Neural cell (in vitro differentiated cells): Measurements from ENCODE around the gene RPL29. TPM values are rescaled to one million over a fixed set of nuclear protein-coding genes. Genes with fewer than 3 reads are reported as not detected.

Experiments used
- H2AFZ ChIP-seq: fragments of 200-600, 300-800 bp; sonication (generic), shearing (Covaris generic); 2 replicates; pipeline ENCODE4 v1.6.0; 2014; ENCODE audit warnings: low read depth, mild to moderate bottlenecking, antibody characterized with exemption, low read length, moderate library complexity
- H3F3A ChIP-seq: fragments of 200-600 bp; shearing (Covaris generic); 2 replicates; pipeline ENCODE4 v1.6.1; 2016; ENCODE audit warnings: mild to moderate bottlenecking, moderate library complexity, mixed read lengths, antibody characterized with exemption, low read length; ENCODE audit not compliant: insufficient read depth, poor library complexity, severe bottlenecking
- H3K27ac ChIP-seq: fragments of 200-600, 300-800 bp; sonication (generic), shearing (Covaris generic); 2 replicates; pipeline ENCODE4 v1.5.1; 2014; ENCODE audit warnings: mild to moderate bottlenecking, low read length, moderate library complexity
- H3K27me3 ChIP-seq: fragments of 300-800, 200-600 bp; sonication (generic), shearing (Covaris generic); 2 replicates; pipeline ENCODE4 v1.6.0; 2014; ENCODE audit warnings: mild to moderate bottlenecking, low read depth, low read length, moderate library complexity; ENCODE audit not compliant: insufficient read depth
- H3K36me3 ChIP-seq: fragments of 300-800, 200-600 bp; sonication (generic), shearing (Covaris generic); 2 replicates; pipeline ENCODE4 v1.5.1; 2014; ENCODE audit warnings: mild to moderate bottlenecking, antibody characterized with exemption, low read length, moderate library complexity; ENCODE audit not compliant: insufficient read depth
- H3K4me2 ChIP-seq: fragments of 300-800, 200-600 bp; sonication (generic), shearing (Covaris generic); 2 replicates; pipeline ENCODE4 v1.6.0; 2014; ENCODE audit warnings: mild to moderate bottlenecking, low read length
- H3K4me3 ChIP-seq: fragments of 300-800, 200-600 bp; sonication (generic), shearing (Covaris generic); 2 replicates; pipeline ENCODE4 v1.5.1; 2014; ENCODE audit warnings: mild to moderate bottlenecking, low read length, moderate library complexity
- H3K79me2 ChIP-seq: fragments of 200-600 bp; shearing (Covaris generic); replicated peaks from 2 replicates; pipeline ENCODE4 v1.6.0; 2014; ENCODE audit warnings: mild to moderate bottlenecking, low read length, moderate library complexity; ENCODE audit not compliant: insufficient read depth
- H3K9ac ChIP-seq: fragments of 300-800, 200-600 bp; sonication (generic), shearing (Covaris generic); 2 replicates; pipeline ENCODE4 v1.6.1; 2016; ENCODE audit warnings: mild to moderate bottlenecking, low read length, mixed read lengths
- H3K9me2 ChIP-seq: fragments of 200-600 bp; shearing (Covaris generic); 2 replicates; pipeline ENCODE4 v1.6.1; 2016; ENCODE audit warnings: mild to moderate bottlenecking, low read length, mixed read lengths; ENCODE audit not compliant: insufficient read depth
- H3K9me3 ChIP-seq: fragments of 200-600, 300-800 bp; sonication (generic), shearing (Covaris generic); 2 replicates; pipeline ENCODE4 v1.6.1; 2016; ENCODE audit warnings: mild to moderate bottlenecking, mixed run types, low read length, moderate library complexity, mixed read lengths
- H4K20me1 ChIP-seq: fragments of 200-600 bp; shearing (Covaris generic); 2 replicates; pipeline ENCODE4 v1.6.1; 2016; ENCODE audit warnings: mild to moderate bottlenecking, mixed run types; ENCODE audit not compliant: insufficient read depth
- CTCF ChIP-seq: fragments of 450-650 bp; IDR thresholded peaks from 2 replicates; pipeline ENCODE4 v1.5.1; 2014; ENCODE audit warnings: antibody characterized with exemption, mild to moderate bottlenecking, moderate library complexity; ENCODE audit not compliant: poor library complexity, severe bottlenecking
- EP300 ChIP-seq: fragments of 450-650 bp; conservative IDR thresholded peaks from 2 replicates; pipeline ENCODE4 v1.6.1; 2014; ENCODE audit warnings: antibody characterized with exemption, mild to moderate bottlenecking, moderate library complexity; ENCODE audit not compliant: poor library complexity, severe bottlenecking
- EZH2 ChIP-seq: fragments of 200-600, 300-800 bp; shearing (Covaris generic), sonication (generic); IDR thresholded peaks from 2 replicates; pipeline ENCODE4 v1.6.1; 2014; ENCODE audit warnings: antibody characterized with exemption, low read length, borderline replicate concordance, mild to moderate bottlenecking; ENCODE audit not compliant: insufficient read depth, poor library complexity, severe bottlenecking
- MXI1 ChIP-seq: fragments of 450-650 bp; conservative IDR thresholded peaks from 2 replicates; pipeline ENCODE4 v1.6.1; 2014; ENCODE audit warnings: antibody characterized with exemption, mild to moderate bottlenecking; ENCODE audit not compliant: poor library complexity, severe bottlenecking
- POLR2AphosphoS5 ChIP-seq: IDR thresholded peaks from 2 replicates; pipeline ENCODE4 v1.6.1; 2012
- RAD21 ChIP-seq: fragments of 450-650 bp; conservative IDR thresholded peaks from 2 replicates; pipeline ENCODE4 v1.6.1; 2014; ENCODE audit warnings: antibody characterized with exemption, mild to moderate bottlenecking, moderate library complexity
- SMC3 ChIP-seq: fragments of 450-650 bp; conservative IDR thresholded peaks from 2 replicates; pipeline ENCODE4 v1.6.1; 2014; ENCODE audit warnings: antibody characterized with exemption, mild to moderate bottlenecking, moderate library complexity; ENCODE audit not compliant: poor library complexity
- TAF1 ChIP-seq: IDR thresholded peaks from 2 replicates; pipeline ENCODE4 v1.6.1; 2012; ENCODE audit warnings: low read depth
- polyA plus RNA-seq: library from polyadenylated mRNA; depleted of rRNA; stranded (reverse); fragments of >200 nt; gene quantifications from 2 replicates; pipeline ENCODE4 v1.2.3, GENCODE V29; 2014
- TF ChIP-seq, protein P1 (sequence below): IDR thresholded peaks from 2 replicates; pipeline ENCODE4 v1.6.1; 2012; ENCODE audit warnings: borderline replicate concordance

RPL29 gene
- polyA plus RNA-seq, 1 donor from 2014 or later = 846 TPM

DNA sequence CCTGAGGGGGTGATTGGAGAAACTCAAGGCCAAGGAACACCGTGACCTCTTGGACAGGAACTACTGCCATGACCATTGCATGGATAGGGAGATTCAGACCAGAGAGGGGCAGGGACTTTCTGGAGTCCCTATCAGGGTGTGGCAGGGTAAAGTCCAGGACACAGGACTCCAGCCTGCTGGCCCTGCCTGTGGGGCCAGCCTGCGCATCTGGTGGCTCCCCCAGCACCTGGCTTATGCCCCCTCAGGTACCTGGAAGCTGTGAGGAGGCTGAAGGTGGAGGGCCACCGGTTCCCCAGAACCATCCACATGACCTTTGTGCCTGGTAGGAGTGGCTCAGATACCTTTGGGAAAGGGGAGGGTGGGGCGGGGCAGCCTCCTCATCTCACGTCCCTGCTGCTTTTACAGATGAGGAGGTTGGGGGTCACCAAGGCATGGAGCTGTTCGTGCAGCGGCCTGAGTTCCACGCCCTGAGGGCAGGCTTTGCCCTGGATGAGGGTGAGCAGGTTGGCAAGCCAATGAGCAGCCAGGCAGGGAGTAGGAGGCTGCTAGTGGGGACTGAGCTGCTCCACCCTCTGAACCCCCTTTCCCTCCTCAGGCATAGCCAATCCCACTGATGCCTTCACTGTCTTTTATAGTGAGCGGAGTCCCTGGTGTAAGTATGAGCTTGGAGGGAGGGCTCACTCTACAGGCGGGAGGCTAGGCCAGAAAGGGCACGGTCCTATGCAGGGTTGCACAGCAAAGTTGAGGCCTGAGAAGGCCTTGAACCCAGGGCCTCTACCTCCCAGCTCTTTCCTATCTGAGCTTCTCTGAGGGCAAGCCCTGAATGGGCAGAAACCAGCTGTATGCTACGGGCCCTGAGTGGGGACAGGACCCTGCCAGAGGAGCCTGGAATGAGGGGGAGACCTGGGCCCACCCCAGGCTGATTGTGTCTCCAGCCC is 9.4 kb downstream of the RPL29 start:
- TF ChIP-seq CTCF = no peak
- no peak for TF ChIP-seq EZH2
- TF ChIP-seq POLR2AphosphoS5 = no peak
- no peak for TF ChIP-seq RAD21
- TF ChIP-seq MXI1 = no peak
- no peak overlapping the region for H3K4me2 ChIP-seq

GRCh38 chr3:51985063-51985462 is 10.6 kb downstream of the RPL29 start:
- Histone ChIP-seq H3K4me3 (no peak overlapping the region), H3K36me3 (no peaks in the 10 kb centered on the region), H3K9me3 (no peaks in the 10 kb centered on the region), H2AFZ (no peak overlapping the region), H4K20me1 (no peaks in the 10 kb centered on the region), H3K27ac (no peak overlapping the region), H3K27me3 (no peaks in the 10 kb centered on the region), H3K9ac (no peak overlapping the region), H3K4me2 (no peak overlapping the region), H3K79me2 (no peaks in the 10 kb centered on the region), H3K9me2 (no peaks in the 10 kb centered on the region), H3F3A (no peaks in the 10 kb centered on the region)
- TF ChIP-seq TAF1 = no peak
- TF ChIP-seq SMC3 = no peak
- no peak for TF ChIP-seq EP300
- no peak for TF ChIP-seq MXI1
- no peak for TF ChIP-seq POLR2AphosphoS5
- TF ChIP-seq RAD21 = no peak
- no peak for TF ChIP-seq EZH2
- TF ChIP-seq, protein P1, sequence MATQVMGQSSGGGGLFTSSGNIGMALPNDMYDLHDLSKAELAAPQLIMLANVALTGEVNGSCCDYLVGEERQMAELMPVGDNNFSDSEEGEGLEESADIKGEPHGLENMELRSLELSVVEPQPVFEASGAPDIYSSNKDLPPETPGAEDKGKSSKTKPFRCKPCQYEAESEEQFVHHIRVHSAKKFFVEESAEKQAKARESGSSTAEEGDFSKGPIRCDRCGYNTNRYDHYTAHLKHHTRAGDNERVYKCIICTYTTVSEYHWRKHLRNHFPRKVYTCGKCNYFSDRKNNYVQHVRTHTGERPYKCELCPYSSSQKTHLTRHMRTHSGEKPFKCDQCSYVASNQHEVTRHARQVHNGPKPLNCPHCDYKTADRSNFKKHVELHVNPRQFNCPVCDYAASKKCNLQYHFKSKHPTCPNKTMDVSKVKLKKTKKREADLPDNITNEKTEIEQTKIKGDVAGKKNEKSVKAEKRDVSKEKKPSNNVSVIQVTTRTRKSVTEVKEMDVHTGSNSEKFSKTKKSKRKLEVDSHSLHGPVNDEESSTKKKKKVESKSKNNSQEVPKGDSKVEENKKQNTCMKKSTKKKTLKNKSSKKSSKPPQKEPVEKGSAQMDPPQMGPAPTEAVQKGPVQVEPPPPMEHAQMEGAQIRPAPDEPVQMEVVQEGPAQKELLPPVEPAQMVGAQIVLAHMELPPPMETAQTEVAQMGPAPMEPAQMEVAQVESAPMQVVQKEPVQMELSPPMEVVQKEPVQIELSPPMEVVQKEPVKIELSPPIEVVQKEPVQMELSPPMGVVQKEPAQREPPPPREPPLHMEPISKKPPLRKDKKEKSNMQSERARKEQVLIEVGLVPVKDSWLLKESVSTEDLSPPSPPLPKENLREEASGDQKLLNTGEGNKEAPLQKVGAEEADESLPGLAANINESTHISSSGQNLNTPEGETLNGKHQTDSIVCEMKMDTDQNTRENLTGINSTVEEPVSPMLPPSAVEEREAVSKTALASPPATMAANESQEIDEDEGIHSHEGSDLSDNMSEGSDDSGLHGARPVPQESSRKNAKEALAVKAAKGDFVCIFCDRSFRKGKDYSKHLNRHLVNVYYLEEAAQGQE = no peak
- no peak for TF ChIP-seq CTCF

More for the DNA sequence above, 9.4 kb downstream of the RPL29 start:
- H2AFZ ChIP-seq = no peak overlapping the region
- H3F3A ChIP-seq = no peaks in the 10 kb centered on the region
- H3K9ac ChIP-seq = no peak overlapping the region
- no peaks in the 10 kb centered on the region for H3K27me3 ChIP-seq
- no peaks in the 10 kb centered on the region for H4K20me1 ChIP-seq
- H3K4me3 ChIP-seq = no peak overlapping the region
- H3K9me3 ChIP-seq = no peaks in the 10 kb centered on the region
- no peaks in the 10 kb centered on the region for H3K79me2 ChIP-seq
- H3K36me3 ChIP-seq = no peaks in the 10 kb centered on the region
- no peak overlapping the region for H3K27ac ChIP-seq
- H3K9me2 ChIP-seq = no peaks in the 10 kb centered on the region
